HepG2 (cell line): ENCODE results near the gene HARBI1. TPM values are rescaled to one million over a fixed set of nuclear protein-coding genes. Genes with fewer than 3 reads are reported as not detected.

Experiments
- ATAC-seq: fragments of 200-7000 bp; cut with Tn5 transposase; 3 replicates; pipeline ENCODE4 v1.9.1; 2020; ENCODE audit warnings: mild to moderate bottlenecking, moderate library complexity
- BruUV-seq: library from RNA; stranded (reverse); fragments of 400-500 nt; replicated peaks from 2 replicates; lab custom pipeline; 2021; lab: Mats Ljungman, UMichigan
- CTCF ChIA-PET: fragments of 300-600 bp; formaldehyde crosslinking; extraction: SDS; loops from one replicate; lab custom pipeline; 2021; ENCODE audit warnings: low total read pairs, inconsistent platforms, low intra/inter-chr PET ratio; lab: Yijun Ruan, JAX
- POLR2A ChIA-PET: fragments of 350-600 bp; sonication (Branson Sonifier 250); formaldehyde crosslinking; loops from one replicate; lab custom pipeline; 2020; ENCODE audit warnings: antibody characterized with exemption, inconsistent platforms; lab: Yijun Ruan, JAX
- DNase-seq: peaks from one replicate; pipeline ENCODE4 v3.0.0-alpha.2; 2015; ENCODE audit warnings: low spot score
- FAIRE-seq: peaks from 3 replicates; lab custom pipeline; 2011; peaks lifted over from hg19 to GRCh38; lab: Jason Lieb, UNC
- H2AFZ ChIP-seq: one replicate; pipeline ENCODE4 v1.6.1; 2011; ENCODE audit warnings: low read length, inconsistent platforms
- H3K27ac ChIP-seq: fragments of 300-600 bp; 3 replicates; pipeline ENCODE4 v1.8.0; 2011; ENCODE audit warnings: mixed run types, mild to moderate bottlenecking, mixed read lengths, low read length, inconsistent platforms; ENCODE audit not compliant: insufficient read depth; ENCODE audit errors: extremely low read length
- H3K27me3 ChIP-seq, 2 experiments: fragments of 200-600 bp in 1 of 2; 2 replicates in 1 of 2; 3 replicates in 1 of 2; pipeline versions ENCODE4 v1.6.0 to v1.8.0; 2011; ENCODE audit warnings: low read length in 2 of 2, mild to moderate bottlenecking in 2 of 2, moderate library complexity in 2 of 2, inconsistent platforms in 1 of 2; ENCODE audit not compliant: insufficient read depth in 2 of 2, control insufficient read depth in 1 of 2
- H3K36me3 ChIP-seq, 2 experiments: fragments of 200-600 bp in 1 of 2; replicated peaks in 1 of 2; 2 replicates in 1 of 2; 3 replicates in 1 of 2; pipeline versions ENCODE4 v1.5.1 to v1.8.0; 2011; ENCODE audit warnings: low read length in 2 of 2, inconsistent platforms in 1 of 2; ENCODE audit not compliant: insufficient read depth in 2 of 2, control insufficient read depth in 1 of 2
- H3K4me1 ChIP-seq: 2 replicates; pipeline ENCODE4 v1.5.1; 2012; ENCODE audit warnings: low read length, inconsistent platforms; ENCODE audit not compliant: insufficient read depth
- H3K4me2 ChIP-seq: 2 replicates; pipeline ENCODE4 v1.6.0; 2011; ENCODE audit warnings: low read depth, low read length, inconsistent platforms
- H3K4me3 ChIP-seq, 3 experiments: fragments of 200-600 bp in 1 of 3; sonication (generic), shearing (Covaris generic) in 1 of 3; replicated peaks in 1 of 3; 2 replicates each; pipeline ENCODE4 v1.5.1; 2011 to 2016; ENCODE audit warnings: low read length in 3 of 3, inconsistent platforms in 2 of 3, low read depth in 2 of 3, mild to moderate bottlenecking in 2 of 3, control low read depth in 1 of 3, mixed read lengths in 1 of 3; ENCODE audit not compliant: insufficient read depth in 1 of 3
- H3K79me2 ChIP-seq: one replicate; pipeline ENCODE4 v1.6.1; 2011; ENCODE audit warnings: low read length, inconsistent platforms; ENCODE audit not compliant: insufficient read depth
- H3K9ac ChIP-seq: 2 replicates; pipeline ENCODE4 v1.6.0; 2011; ENCODE audit warnings: mild to moderate bottlenecking, low read depth, low read length, inconsistent platforms; ENCODE audit not compliant: insufficient read depth
- H3K9me3 ChIP-seq: 2 replicates; pipeline ENCODE4 v1.5.1; 2012; ENCODE audit warnings: mild to moderate bottlenecking, low read length
- H4K20me1 ChIP-seq: 2 replicates; pipeline ENCODE4 v1.6.0; 2011; ENCODE audit warnings: inconsistent platforms, mild to moderate bottlenecking, low read length, moderate library complexity; ENCODE audit not compliant: insufficient read depth
- IRF9 ChIP-seq: sonication (generic); formaldehyde crosslinking; IDR thresholded peaks from 2 replicates; pipeline ENCODE4 v1.8.0; 2022; ENCODE audit warnings: missing genetic modification reagents, mild to moderate bottlenecking, borderline replicate concordance
- KDM3A ChIP-seq: IDR thresholded peaks from 2 replicates; pipeline ENCODE4 v1.6.1; 2018; ENCODE audit warnings: low read depth, missing compliant biosample characterization
- MED1 ChIP-seq: sonication (generic); formaldehyde crosslinking; IDR thresholded peaks from 2 replicates; pipeline ENCODE4 v1.4.0; 2020; ENCODE audit warnings: missing genetic modification reagents
- MTA3 ChIP-seq: sonication (generic); formaldehyde crosslinking; IDR thresholded peaks from 2 replicates; pipeline ENCODE4 v1.4.0; 2020; ENCODE audit warnings: missing genetic modification reagents
- RARA ChIP-seq: IDR thresholded peaks from 2 replicates; pipeline ENCODE4 v1.6.1; 2016; ENCODE audit warnings: missing genetic modification reagents, missing compliant biosample characterization
- ZMYM4 ChIP-seq: sonication (generic); formaldehyde crosslinking; IDR thresholded peaks from 2 replicates; pipeline ENCODE4 v1.8.1; 2023; ENCODE audit warnings: mild to moderate bottlenecking, missing genetic modification reagents
- ZNF564 ChIP-seq: sonication (generic); formaldehyde crosslinking; IDR thresholded peaks from 2 replicates; pipeline ENCODE4 v1.8.1; 2023; ENCODE audit warnings: mild to moderate bottlenecking, missing genetic modification reagents
- WGBS: methylation state at CpG from one replicate; pipeline ENCODE4 v1.1.6; 2017; ENCODE audit warnings: low lambda C conversion rate; 5-methylcytosine and 5-hydroxymethylcytosine counted together
- in situ Hi-C: cut with HindIII; loops from 2 replicates; pipeline ENCODE4 v1.10.0; 2017; ENCODE audit warnings: low pct_unique_long_range_greater_than_20kb; ENCODE audit not compliant: extremely low pct_ligation_motif_present
- intact Hi-C: fragments of 100-400 bp; cut with micrococcal nuclease; formaldehyde crosslinking; loops from one replicate; pipeline ENCODE4 v1.10.0; 2022; ENCODE audit not compliant: unreplicated experiment
- polyA plus RNA-seq, 8 experiments: library from polyadenylated mRNA; depleted of rRNA in 3 of 8; stranded (reverse) in 7 of 8; unstranded in 1 of 8; fragments of >200 nt; fragmentation: Illumina TruSeq in 4 of 8; extraction: Trizol in 4 of 8; gene quantifications; 2 replicates each; pipeline versions ENCODE4 v1.2.1 to v1.2.3, GENCODE V29; 2011 to 2016; ENCODE audit warnings: low read depth in 4 of 8, missing spikeins in 1 of 8, mixed read lengths in 1 of 8; ENCODE audit not compliant: insufficient read depth in 1 of 8
- total RNA-seq, 5 experiments: library from RNA; depleted of rRNA; stranded (reverse); fragments of >200 nt; fragmentation: Illumina TruSeq; extraction: Trizol; gene quantifications; 2 replicates each; pipeline ENCODE4 v1.2.3, GENCODE V29; 2016; ENCODE audit warnings: low read depth in 1 of 5
- TF ChIP-seq, protein P1 (sequence below): IDR thresholded peaks from 2 replicates; pipeline ENCODE4 v1.6.1; 2016; ENCODE audit warnings: missing compliant biosample characterization, missing genetic modification reagents, borderline replicate concordance
- TF ChIP-seq, protein P2 (sequence below): sonication (generic); formaldehyde crosslinking; IDR thresholded peaks from 2 replicates; pipeline ENCODE4 v1.5.0; 2020; ENCODE audit warnings: missing genetic modification reagents, mild to moderate bottlenecking, borderline replicate concordance
- TF ChIP-seq, protein P3 (sequence below): fragments of 450-650 bp; IDR thresholded peaks from 2 replicates; pipeline ENCODE4 v1.6.1; 2017; ENCODE audit warnings: mild to moderate bottlenecking

Gene HARBI1
- total and polyA plus RNA-seq, 2 of the 13 experiments (the other 11 are each of a cell fraction or from before 2014, with no cell fraction given), result 2.5 to 4.8 TPM

DNA sequence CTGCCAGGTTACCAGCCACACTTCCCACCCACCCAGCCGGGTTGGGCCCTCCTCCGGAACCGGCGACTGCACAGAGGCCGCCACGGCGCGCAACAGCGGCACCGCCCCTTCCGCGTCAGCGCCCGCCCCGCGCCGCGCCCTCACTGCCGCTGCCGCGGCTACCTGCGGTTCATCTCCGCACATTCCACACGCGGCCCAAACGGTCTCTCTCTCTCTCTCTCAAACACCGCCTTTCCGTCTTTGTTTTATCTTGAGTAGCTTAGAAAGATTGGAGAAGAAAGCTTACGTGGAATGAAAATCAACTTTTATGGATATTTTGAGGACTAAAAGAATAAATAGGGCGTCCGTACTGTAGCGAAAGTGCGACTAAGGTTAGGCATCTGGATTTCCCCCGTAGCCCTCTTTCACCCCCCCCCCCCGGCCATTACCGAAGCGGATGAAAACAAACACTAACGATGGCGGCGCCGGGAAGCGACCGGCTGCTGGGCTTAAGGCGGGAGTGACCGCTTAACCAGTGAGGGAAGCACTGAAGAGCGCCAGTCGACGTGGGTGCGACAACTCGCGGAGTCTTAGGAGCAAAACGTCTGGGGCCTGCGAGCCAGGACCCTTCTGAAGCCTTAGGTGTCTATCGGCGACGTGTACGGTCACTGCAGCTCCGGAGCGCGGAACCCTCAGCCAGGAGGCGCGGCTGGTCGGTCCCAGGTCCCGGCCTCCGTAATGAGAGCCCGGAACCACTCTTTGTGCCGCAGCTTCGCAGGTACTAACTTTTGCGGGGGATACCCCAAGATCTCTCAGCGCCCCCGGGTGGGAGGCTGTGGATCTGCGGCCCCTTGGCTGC, at the start of gene HARBI1, which contains the start of gene ATG13 (continued):
- TF ChIP-seq IRF9 (CRISPR knock-in tag) (0 out of 2 replicates have a peak, but pooled peaks have one; percentile 10), MTA3 (CRISPR knock-in tag) (0 out of 2 replicates have a peak, but pooled peaks have one; percentile 43), ZNF564 (CRISPR knock-in tag) (0 out of 2 replicates have a peak, but pooled peaks have one; percentile 43), MED1 (CRISPR knock-in tag) (no peak; the same call in 1 of the 2 replicates), ZMYM4 (CRISPR knock-in tag) (0 out of 2 replicates have a peak, but pooled peaks have one; percentile 39)
- TF ChIP-seq, protein P1, sequence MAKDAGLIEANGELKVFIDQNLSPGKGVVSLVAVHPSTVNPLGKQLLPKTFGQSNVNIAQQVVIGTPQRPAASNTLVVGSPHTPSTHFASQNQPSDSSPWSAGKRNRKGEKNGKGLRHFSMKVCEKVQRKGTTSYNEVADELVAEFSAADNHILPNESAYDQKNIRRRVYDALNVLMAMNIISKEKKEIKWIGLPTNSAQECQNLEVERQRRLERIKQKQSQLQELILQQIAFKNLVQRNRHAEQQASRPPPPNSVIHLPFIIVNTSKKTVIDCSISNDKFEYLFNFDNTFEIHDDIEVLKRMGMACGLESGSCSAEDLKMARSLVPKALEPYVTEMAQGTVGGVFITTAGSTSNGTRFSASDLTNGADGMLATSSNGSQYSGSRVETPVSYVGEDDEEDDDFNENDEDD, result peak; percentile 66; the same call in 1 of the 2 replicates

GRCh38 chr11:46666516-46666915, 49.5 kb upstream of the HARBI1 start:
- H3K9ac ChIP-seq, result no peak overlapping the region
- intact Hi-C loops, result no loop called here

More at GRCh38 chr11:46666516-46666915, 49.5 kb upstream of the HARBI1 start:
- Histone ChIP-seq H4K20me1 (no peaks in the 10 kb centered on the region), H3K36me3 (peaks cover 40 to 87% of the 10 kb centered on the region in 2 experiments), H3K4me3 (no peak overlapping the region), H2AFZ (no peak overlapping the region), H3K79me2 (no peaks in the 10 kb centered on the region), H3K4me1 (no peaks in the 10 kb centered on the region), H3K9me3 (no peaks in the 10 kb centered on the region), H3K27me3 (no peaks in the 10 kb centered on the region), H3K27ac (no peak overlapping the region), H3K4me2 (no peak overlapping the region)
- FAIRE-seq (no peak), ATAC-seq (no peak), DNase-seq (no peak)
- TF ChIP-seq KDM3A (no peak), RARA (CRISPR knock-in tag) (no peak)
- TF ChIP-seq, protein P2, sequence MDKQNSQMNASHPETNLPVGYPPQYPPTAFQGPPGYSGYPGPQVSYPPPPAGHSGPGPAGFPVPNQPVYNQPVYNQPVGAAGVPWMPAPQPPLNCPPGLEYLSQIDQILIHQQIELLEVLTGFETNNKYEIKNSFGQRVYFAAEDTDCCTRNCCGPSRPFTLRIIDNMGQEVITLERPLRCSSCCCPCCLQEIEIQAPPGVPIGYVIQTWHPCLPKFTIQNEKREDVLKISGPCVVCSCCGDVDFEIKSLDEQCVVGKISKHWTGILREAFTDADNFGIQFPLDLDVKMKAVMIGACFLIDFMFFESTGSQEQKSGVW (CRISPR knock-in tag), result no peak
- TF ChIP-seq, protein P3, sequence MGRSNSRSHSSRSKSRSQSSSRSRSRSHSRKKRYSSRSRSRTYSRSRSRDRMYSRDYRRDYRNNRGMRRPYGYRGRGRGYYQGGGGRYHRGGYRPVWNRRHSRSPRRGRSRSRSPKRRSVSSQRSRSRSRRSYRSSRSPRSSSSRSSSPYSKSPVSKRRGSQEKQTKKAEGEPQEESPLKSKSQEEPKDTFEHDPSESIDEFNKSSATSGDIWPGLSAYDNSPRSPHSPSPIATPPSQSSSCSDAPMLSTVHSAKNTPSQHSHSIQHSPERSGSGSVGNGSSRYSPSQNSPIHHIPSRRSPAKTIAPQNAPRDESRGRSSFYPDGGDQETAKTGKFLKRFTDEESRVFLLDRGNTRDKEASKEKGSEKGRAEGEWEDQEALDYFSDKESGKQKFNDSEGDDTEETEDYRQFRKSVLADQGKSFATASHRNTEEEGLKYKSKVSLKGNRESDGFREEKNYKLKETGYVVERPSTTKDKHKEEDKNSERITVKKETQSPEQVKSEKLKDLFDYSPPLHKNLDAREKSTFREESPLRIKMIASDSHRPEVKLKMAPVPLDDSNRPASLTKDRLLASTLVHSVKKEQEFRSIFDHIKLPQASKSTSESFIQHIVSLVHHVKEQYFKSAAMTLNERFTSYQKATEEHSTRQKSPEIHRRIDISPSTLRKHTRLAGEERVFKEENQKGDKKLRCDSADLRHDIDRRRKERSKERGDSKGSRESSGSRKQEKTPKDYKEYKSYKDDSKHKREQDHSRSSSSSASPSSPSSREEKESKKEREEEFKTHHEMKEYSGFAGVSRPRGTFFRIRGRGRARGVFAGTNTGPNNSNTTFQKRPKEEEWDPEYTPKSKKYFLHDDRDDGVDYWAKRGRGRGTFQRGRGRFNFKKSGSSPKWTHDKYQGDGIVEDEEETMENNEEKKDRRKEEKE, result no peak
- in situ Hi-C loops, result no loop called here
- BruUV-seq, result no TSS peak
- 92% methylated on average over 5 of the region's 5 CpGs for WGBS
- POLR2A ChIA-PET, result no interaction called here
- CTCF ChIA-PET, result no interaction called here
